PC-9 (cell line): ENCODE data around the gene MADD. TPM values are rescaled to one million over a fixed set of nuclear protein-coding genes. Genes with fewer than 3 reads are reported as not detected.
"Not testable (repeated sequence)": the region's sequence is repeated elsewhere in the genome, so short reads cannot be mapped to it uniquely, and the experiment has no call there.

Experiments
- BruUV-seq: library from RNA; stranded (reverse); fragments of 400-500 nt; replicated peaks from 2 replicates; lab custom pipeline; 2021; lab: Mats Ljungman, UMichigan
- CTCF ChIA-PET: fragments of 300-600 bp; sonication (Branson Sonifier 250); formaldehyde crosslinking; loops from one replicate; lab custom pipeline; 2022; ENCODE audit warnings: antibody characterized with exemption; lab: Charles Lee
- POLR2A ChIA-PET: fragments of 300-600 bp; sonication (Branson Sonifier 250); formaldehyde crosslinking; loops from one replicate; lab custom pipeline; 2022; ENCODE audit warnings: antibody characterized with exemption; ENCODE audit not compliant: unreplicated experiment; lab: Charles Lee
- DNase-seq, 2 experiments: peaks; one replicate each; pipeline versions ENCODE4 v3.0.0 to v3.0.0-alpha.2; 2015 to 2022; ENCODE audit warnings: mixed read lengths in 1 of 2
- H2AFZ ChIP-seq: fragments of 200-600 bp; sonication (generic); 2 replicates; pipeline ENCODE4 v1.8.1; 2017; ENCODE audit warnings: antibody characterized with exemption
- H3F3A ChIP-seq: fragments of 200-600 bp; sonication (generic); 2 replicates; pipeline ENCODE4 v1.8.1; 2017; ENCODE audit warnings: antibody characterized with exemption, mild to moderate bottlenecking, low read depth; ENCODE audit not compliant: insufficient read depth
- H3K27ac ChIP-seq: fragments of 200-600 bp; sonication (generic); 2 replicates; pipeline ENCODE4 v1.6.1; 2016; ENCODE audit warnings: mixed run types
- H3K27me3 ChIP-seq: fragments of 200-600 bp; sonication (generic); 2 replicates; pipeline ENCODE4 v1.6.1; 2016; ENCODE audit warnings: low read depth, mixed run types; ENCODE audit not compliant: insufficient read depth
- H3K36me3 ChIP-seq: fragments of 200-600 bp; sonication (generic); 2 replicates; pipeline ENCODE4 v1.6.1; 2016; ENCODE audit warnings: low read depth, mixed run types
- H3K4me1 ChIP-seq: fragments of 200-600 bp; sonication (generic); replicated peaks from 2 replicates; pipeline ENCODE4 v1.6.1; 2016; ENCODE audit warnings: mixed run types; ENCODE audit not compliant: insufficient read depth
- H3K4me2 ChIP-seq: fragments of 200-600 bp; sonication (generic); 2 replicates; pipeline ENCODE4 v1.6.1; 2017; ENCODE audit warnings: mixed run types
- H3K4me3 ChIP-seq: fragments of 200-600 bp; sonication (generic); 2 replicates; pipeline ENCODE4 v1.6.1; 2016; ENCODE audit warnings: mixed run types
- H3K79me2 ChIP-seq: fragments of 200-600 bp; sonication (generic); 2 replicates; pipeline ENCODE4 v1.6.1; 2017; ENCODE audit warnings: low read depth, mixed run types
- H3K9me2 ChIP-seq: fragments of 200-600 bp; sonication (generic); 2 replicates; pipeline ENCODE4 v1.8.1; 2017; ENCODE audit warnings: mild to moderate bottlenecking; ENCODE audit not compliant: insufficient read depth
- H3K9me3 ChIP-seq: fragments of 200-600 bp; sonication (generic); 2 replicates; pipeline ENCODE4 v1.8.1; 2016; ENCODE audit warnings: low read depth; ENCODE audit not compliant: insufficient read depth
- H4K20me1 ChIP-seq: fragments of 200-600 bp; sonication (generic); 2 replicates; pipeline ENCODE4 v1.8.1; 2017; ENCODE audit not compliant: insufficient read depth
- EZH2 ChIP-seq: fragments of 200-600 bp; sonication (generic); IDR thresholded peaks from 2 replicates; pipeline ENCODE4 v1.8.0; 2017; ENCODE audit warnings: antibody characterized with exemption, low read depth
- intact Hi-C: fragments of 100-400 bp; cut with micrococcal nuclease; formaldehyde crosslinking; loops from one replicate; pipeline ENCODE4 v1.10.0; 2022; ENCODE audit not compliant: unreplicated experiment
- total RNA-seq: library from RNA; stranded (reverse); gene quantifications from 2 replicates; pipeline ENCODE4 v1.2.3, GENCODE V29; 2021
- TF ChIP-seq, protein P1 (sequence below): fragments of 200-600 bp; sonication (generic); conservative IDR thresholded peaks from 2 replicates; pipeline ENCODE4 v1.6.1; 2017; ENCODE audit warnings: mixed run types, antibody characterized with exemption, mild to moderate bottlenecking, moderate library complexity

MADD gene
- total RNA-seq, 1 experiment from 2014 or later: 65.9 TPM

DNA sequence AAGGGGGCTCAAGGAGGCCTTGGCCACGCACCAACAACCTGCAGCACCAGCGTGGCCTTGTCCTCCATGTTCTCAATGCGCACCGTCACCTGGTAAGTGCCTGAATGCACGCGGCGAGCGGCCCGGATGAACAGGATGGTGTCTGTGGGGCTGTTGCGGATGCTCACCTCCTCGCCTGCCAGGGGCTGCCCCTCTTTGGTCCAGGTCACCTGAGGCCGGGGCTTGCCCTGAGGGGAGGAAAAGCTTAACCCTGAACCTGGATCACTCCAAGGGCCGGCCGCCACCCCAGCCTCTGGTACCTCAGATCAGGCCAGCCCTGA lies 63.6 kb downstream of the MADD start:
- no peak overlapping the region for H2AFZ ChIP-seq
- H3K9me3 ChIP-seq: no peaks in the 10 kb centered on the region
- ChIA-PET POLR2A (no interaction called here), CTCF (no interaction called here)
- no TSS peak for BruUV-seq
- TF ChIP-seq, protein P1, sequence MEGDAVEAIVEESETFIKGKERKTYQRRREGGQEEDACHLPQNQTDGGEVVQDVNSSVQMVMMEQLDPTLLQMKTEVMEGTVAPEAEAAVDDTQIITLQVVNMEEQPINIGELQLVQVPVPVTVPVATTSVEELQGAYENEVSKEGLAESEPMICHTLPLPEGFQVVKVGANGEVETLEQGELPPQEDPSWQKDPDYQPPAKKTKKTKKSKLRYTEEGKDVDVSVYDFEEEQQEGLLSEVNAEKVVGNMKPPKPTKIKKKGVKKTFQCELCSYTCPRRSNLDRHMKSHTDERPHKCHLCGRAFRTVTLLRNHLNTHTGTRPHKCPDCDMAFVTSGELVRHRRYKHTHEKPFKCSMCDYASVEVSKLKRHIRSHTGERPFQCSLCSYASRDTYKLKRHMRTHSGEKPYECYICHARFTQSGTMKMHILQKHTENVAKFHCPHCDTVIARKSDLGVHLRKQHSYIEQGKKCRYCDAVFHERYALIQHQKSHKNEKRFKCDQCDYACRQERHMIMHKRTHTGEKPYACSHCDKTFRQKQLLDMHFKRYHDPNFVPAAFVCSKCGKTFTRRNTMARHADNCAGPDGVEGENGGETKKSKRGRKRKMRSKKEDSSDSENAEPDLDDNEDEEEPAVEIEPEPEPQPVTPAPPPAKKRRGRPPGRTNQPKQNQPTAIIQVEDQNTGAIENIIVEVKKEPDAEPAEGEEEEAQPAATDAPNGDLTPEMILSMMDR: no peak
- no peak for TF ChIP-seq EZH2
- H4K20me1 ChIP-seq: no peaks in the 10 kb centered on the region
- peaks cover 8% of the 10 kb centered on the region; the same call in 1 of the 2 replicates for H3K36me3 ChIP-seq
- H3F3A ChIP-seq: peaks cover 9% of the 10 kb centered on the region; the same call in 1 of the 2 replicates
- no peaks in the 10 kb centered on the region for H3K79me2 ChIP-seq
- H3K27me3 ChIP-seq: no peaks in the 10 kb centered on the region
- no peak for DNase-seq
- no peak overlapping the region for H3K27ac ChIP-seq
- no peak overlapping the region for H3K4me3 ChIP-seq
- intact Hi-C loops: no loop called here
- no peaks in the 10 kb centered on the region for H3K9me2 ChIP-seq
- no peaks in the 10 kb centered on the region for H3K4me1 ChIP-seq
- H3K4me2 ChIP-seq: no peak overlapping the region

DNA sequence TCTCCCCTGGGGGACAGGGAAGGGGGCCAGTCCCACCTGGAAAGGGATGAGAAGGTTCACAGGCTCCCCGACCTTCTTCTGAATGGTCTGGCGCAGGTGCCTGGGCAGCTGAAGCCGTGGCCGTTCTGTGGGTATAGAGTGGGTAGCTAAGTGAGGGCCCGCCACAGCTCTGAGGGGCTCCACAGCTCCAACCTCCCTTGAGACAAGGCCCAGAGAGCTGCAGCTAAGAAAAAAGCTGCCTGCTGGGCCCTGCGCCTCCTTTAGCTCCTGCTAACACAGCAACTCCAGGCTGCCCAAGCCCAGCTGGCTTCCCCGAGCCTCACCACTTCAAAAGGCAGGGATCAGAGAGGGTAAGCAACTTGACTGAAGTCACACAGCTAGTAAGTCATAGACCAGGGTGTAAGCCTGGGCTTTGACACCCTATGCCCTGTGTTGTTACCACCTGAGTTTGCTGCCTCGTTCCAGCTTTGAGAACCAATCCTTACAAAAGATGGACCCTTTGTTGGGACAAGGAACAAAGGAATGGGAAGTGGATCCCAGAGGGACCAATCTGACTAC lies 64.0 kb downstream of the MADD start:
- H3F3A ChIP-seq: peaks cover 9% of the 10 kb centered on the region; the same call in 1 of the 2 replicates
- H3K9me3 ChIP-seq: no peaks in the 10 kb centered on the region
- H3K36me3 ChIP-seq: 0 out of 2 replicates have a peak, but pooled peaks cover 3% of the 10 kb centered on the region
- no peak overlapping the region for H2AFZ ChIP-seq
- no peaks in the 10 kb centered on the region for H3K9me2 ChIP-seq
- no peak overlapping the region for H3K4me2 ChIP-seq
- H3K27me3 ChIP-seq: no peaks in the 10 kb centered on the region
- H3K79me2 ChIP-seq: no peaks in the 10 kb centered on the region
- TF ChIP-seq, protein P1: no peak
- TF ChIP-seq EZH2: no peak
- intact Hi-C loops: no loop called here
- no peak overlapping the region for H3K27ac ChIP-seq
- no peaks in the 10 kb centered on the region for H3K4me1 ChIP-seq
- DNase-seq: no peak
- H3K4me3 ChIP-seq: no peak overlapping the region
- BruUV-seq: no TSS peak
- ChIA-PET POLR2A (no interaction called here), CTCF (interaction anchor here (0.6 kb wide), 1 partner anchor 121 kb away, joined by 6 read pairs; no protein-coding TSS in a partner anchor)
- no peaks in the 10 kb centered on the region for H4K20me1 ChIP-seq

DNA sequence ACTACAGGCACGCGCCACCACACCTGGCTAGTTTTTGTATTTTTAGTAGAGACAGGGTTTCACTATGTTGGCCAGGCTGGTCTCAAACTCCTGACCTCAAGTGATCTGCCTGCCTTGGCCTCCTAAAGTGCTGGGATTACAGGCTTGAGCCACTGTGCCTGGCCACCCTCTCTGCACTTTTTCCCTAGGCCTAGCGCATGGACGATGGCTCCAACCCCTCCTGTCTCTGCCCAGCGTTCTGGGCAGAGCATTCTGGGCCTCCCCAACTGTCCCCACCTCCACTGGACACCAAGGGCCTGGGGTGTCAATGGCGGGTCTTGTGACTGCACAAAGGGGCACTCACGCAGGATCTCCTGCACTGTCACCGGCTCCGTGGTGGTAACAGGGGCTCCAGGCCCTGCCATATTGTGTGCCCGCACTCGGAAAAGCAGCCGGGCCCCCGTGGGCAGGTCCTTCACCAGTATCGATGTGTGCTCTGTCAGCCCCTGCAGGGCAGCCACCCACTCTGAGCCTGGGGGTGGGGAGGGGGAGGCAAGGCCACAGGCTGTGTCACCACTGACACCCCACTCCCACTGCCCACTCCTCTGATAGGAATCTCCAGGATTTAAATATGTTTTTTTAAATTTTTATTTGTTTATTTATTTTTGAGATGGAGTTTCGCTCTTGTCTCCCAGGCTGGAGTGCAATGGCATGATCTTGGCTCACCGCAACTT lies 64.9 kb downstream of the MADD start:
- H3K27ac ChIP-seq, H4K20me1 ChIP-seq, H3F3A ChIP-seq, H3K4me3 ChIP-seq, intact Hi-C loops, POLR2A ChIA-PET, H3K9me3 ChIP-seq, H3K27me3 ChIP-seq, H3K36me3 ChIP-seq, H3K4me2 ChIP-seq, H2AFZ ChIP-seq, BruUV-seq, DNase-seq, H3K4me1 ChIP-seq, H3K79me2 ChIP-seq, H3K9me2 ChIP-seq: not testable (repeated sequence)
- CTCF ChIA-PET: interaction anchor here (0.6 kb wide), 1 partner anchor 120 kb away, joined by 6 read pairs; no protein-coding TSS in a partner anchor
